PC-3 (cell line): Measurements from ENCODE around the gene IGFBP6. TPM values are rescaled to one million over a fixed set of nuclear protein-coding genes. Genes with fewer than 3 reads are reported as not detected.

Experiments
- ATAC-seq: fragments of 200-7000 bp; cut with Tn5 transposase; 2 replicates; pipeline ENCODE4 v1.9.1; 2020; ENCODE audit warnings: mild to moderate bottlenecking, moderate library complexity
- BruUV-seq: library from RNA; stranded (reverse); fragments of 400-500 nt; replicated peaks from 2 replicates; lab custom pipeline; 2021; lab: Mats Ljungman, UMichigan
- CTCF ChIA-PET: fragments of 300-600 bp; sonication (Branson Sonifier 250); formaldehyde crosslinking; loops from one replicate; lab custom pipeline; 2022; ENCODE audit warnings: antibody characterized with exemption; lab: Charles Lee
- POLR2A ChIA-PET: fragments of 300-600 bp; sonication (Branson Sonifier 250); formaldehyde crosslinking; loops from one replicate; lab custom pipeline; 2022; ENCODE audit warnings: antibody characterized with exemption; ENCODE audit not compliant: unreplicated experiment; lab: Charles Lee
- DNase-seq: peaks from one replicate; pipeline ENCODE4 v3.0.0-alpha.2; 2015
- H2AFZ ChIP-seq: fragments of 300-600 bp; sonication (generic); 2 replicates; pipeline ENCODE4 v1.6.0; 2016; ENCODE audit warnings: antibody characterized with exemption, low read length
- H3F3A ChIP-seq: fragments of 300-600 bp; sonication (generic); one replicate; pipeline ENCODE4 v1.6.0; 2017; ENCODE audit warnings: antibody characterized with exemption, low read length, control low read depth, mild to moderate bottlenecking; ENCODE audit not compliant: unreplicated experiment
- H3K27ac ChIP-seq: fragments of 300-600 bp; sonication (generic); 2 replicates; pipeline ENCODE4 v1.5.1; 2016; ENCODE audit warnings: mild to moderate bottlenecking, low read length
- H3K27me3 ChIP-seq: fragments of 300-600 bp; sonication (generic); 2 replicates; pipeline ENCODE4 v1.6.1; 2016; ENCODE audit warnings: low read length, mixed read lengths
- H3K36me3 ChIP-seq: fragments of 300-600 bp; sonication (generic); 2 replicates; pipeline ENCODE4 v1.6.1; 2016; ENCODE audit warnings: low read depth, mixed run types, low read length, mixed read lengths
- H3K4me1 ChIP-seq: fragments of 300-600 bp; sonication (generic); 2 replicates; pipeline ENCODE4 v1.5.1; 2016; ENCODE audit warnings: low read length; ENCODE audit not compliant: insufficient read depth
- H3K4me2 ChIP-seq: fragments of 300-600 bp; sonication (generic); 2 replicates; pipeline ENCODE4 v1.6.0; 2016; ENCODE audit warnings: low read length
- H3K4me3 ChIP-seq: fragments of 300-600 bp; sonication (generic); 2 replicates; pipeline ENCODE4 v1.5.1; 2016; ENCODE audit warnings: mild to moderate bottlenecking, low read length, mixed read lengths
- H3K79me2 ChIP-seq: fragments of 300-600 bp; sonication (generic); 2 replicates; pipeline ENCODE4 v1.6.1; 2017; ENCODE audit warnings: low read length, mixed read lengths
- H3K9ac ChIP-seq: fragments of 300-600 bp; sonication (generic); 2 replicates; pipeline ENCODE4 v1.6.0; 2016; ENCODE audit warnings: mild to moderate bottlenecking, low read length
- H3K9me2 ChIP-seq: fragments of 300-600 bp; sonication (generic); replicated peaks from 2 replicates; pipeline ENCODE4 v1.6.1; 2016; ENCODE audit warnings: mixed run types, low read length, mixed read lengths
- H3K9me3 ChIP-seq: fragments of 300-600 bp; sonication (generic); 2 replicates; pipeline ENCODE4 v1.6.1; 2016; ENCODE audit warnings: low read length, mixed read lengths
- H4K20me1 ChIP-seq: fragments of 300-600 bp; sonication (generic); 2 replicates; pipeline ENCODE4 v1.6.1; 2016; ENCODE audit warnings: low read length, mixed read lengths
- CTCF ChIP-seq: fragments of 300-600 bp; sonication (generic); conservative IDR thresholded peaks from 2 replicates; pipeline ENCODE4 v1.5.1; 2017; ENCODE audit warnings: antibody characterized with exemption, low read depth, mild to moderate bottlenecking, low read length
- EZH2 ChIP-seq: fragments of 300-600 bp; sonication (generic); IDR thresholded peaks from one replicate; pipeline ENCODE4 v1.6.1; 2017; ENCODE audit warnings: antibody characterized with exemption, mild to moderate bottlenecking, low read length; ENCODE audit not compliant: unreplicated experiment
- EZH2phosphoT487 ChIP-seq: fragments of 300-600 bp; sonication (generic); IDR thresholded peaks from 2 replicates; pipeline ENCODE4 v1.6.1; 2018; ENCODE audit warnings: mild to moderate bottlenecking, antibody characterized with exemption, low read length, borderline replicate concordance
- intact Hi-C: fragments of 100-400 bp; cut with micrococcal nuclease; formaldehyde crosslinking; loops from 2 replicates; pipeline ENCODE4 v1.9.0; 2023
- total RNA-seq: library from RNA; depleted of rRNA; stranded (reverse); fragments of >200 nt; gene quantifications from 2 replicates; pipeline ENCODE4 v1.2.3, GENCODE V29; 2014

Gene IGFBP6
- total RNA-seq, 1 experiment from 2014 or later, result 256 TPM

GRCh38 chr12:53103860-53104305, 6.4 kb downstream of the IGFBP6 start:
- DNase-seq (no peak), ATAC-seq (no peak)
- ChIA-PET CTCF (interaction anchor here (1.7 kb wide), 1 partner anchor 38 kb away, joined by 12 read pairs; no protein-coding TSS in a partner anchor), POLR2A (no interaction called here)
- no peaks in the 10 kb centered on the region for H3K9me3 ChIP-seq
- peaks cover 3% of the 10 kb centered on the region for H3F3A ChIP-seq
- peaks cover 11% of the 10 kb centered on the region for H3K4me1 ChIP-seq
- TF ChIP-seq CTCF (no peak), EZH2phosphoT487 (no peak), EZH2 (no peak)
- no peak overlapping the region for H2AFZ ChIP-seq
- intact Hi-C loops, result no loop called here
- 0 out of 2 replicates have a peak, but pooled peaks cover 3% of the 10 kb centered on the region for H3K36me3 ChIP-seq
- H3K9ac ChIP-seq, result no peak overlapping the region
- H4K20me1 ChIP-seq, result no peaks in the 10 kb centered on the region
- no peak overlapping the region for H3K27ac ChIP-seq
- H3K4me3 ChIP-seq, result no peak overlapping the region
- no peaks in the 10 kb centered on the region for H3K9me2 ChIP-seq
- no peaks in the 10 kb centered on the region for H3K79me2 ChIP-seq
- no peak overlapping the region for H3K4me2 ChIP-seq
- no TSS peak for BruUV-seq
- no peaks in the 10 kb centered on the region for H3K27me3 ChIP-seq

GRCh38 chr12:53105256-53105655, 7.8 kb downstream of the IGFBP6 start:
- no peak overlapping the region for H2AFZ ChIP-seq
- H3K9me3 ChIP-seq, result no peaks in the 10 kb centered on the region
- no peak overlapping the region for H3K4me2 ChIP-seq
- H3K4me1 ChIP-seq, result peaks cover 3% of the 10 kb centered on the region; the same call in 1 of the 2 replicates
- intact Hi-C loops, result no loop called here
- POLR2A ChIA-PET, result no interaction called here
- no peak for DNase-seq
- no peak overlapping the region for H3K9ac ChIP-seq
- peaks cover under 1% of the 10 kb centered on the region for H3F3A ChIP-seq
- 0 out of 2 replicates have a peak, but pooled peaks cover 3% of the 10 kb centered on the region for H3K36me3 ChIP-seq
- no peaks in the 10 kb centered on the region for H3K9me2 ChIP-seq
- H3K27ac ChIP-seq, result no peak overlapping the region
- CTCF ChIA-PET, result no interaction called here
- no peak for ATAC-seq
- H3K27me3 ChIP-seq, result no peaks in the 10 kb centered on the region
- no peak overlapping the region for H3K4me3 ChIP-seq
- TF ChIP-seq EZH2 (no peak), CTCF (no peak), EZH2phosphoT487 (no peak)
- BruUV-seq, result no TSS peak
- H4K20me1 ChIP-seq, result no peaks in the 10 kb centered on the region
- no peaks in the 10 kb centered on the region for H3K79me2 ChIP-seq

GRCh38 chr12:53105712-53106439, 8.4 kb downstream of the IGFBP6 start:
- Histone ChIP-seq H3K27ac (no peak overlapping the region), H3K9ac (no peak overlapping the region), H3F3A (no peaks in the 10 kb centered on the region), H3K9me3 (no peaks in the 10 kb centered on the region), H3K79me2 (no peaks in the 10 kb centered on the region), H4K20me1 (no peaks in the 10 kb centered on the region), H3K4me3 (no peak overlapping the region), H3K4me2 (no peak overlapping the region), H3K27me3 (no peaks in the 10 kb centered on the region), H3K9me2 (no peaks in the 10 kb centered on the region), H3K36me3 (0 out of 2 replicates have a peak, but pooled peaks cover 3% of the 10 kb centered on the region), H3K4me1 (no peaks in the 10 kb centered on the region), H2AFZ (no peak overlapping the region)
- CTCF ChIA-PET, result no interaction called here
- no TSS peak for BruUV-seq
- no peak for DNase-seq
- intact Hi-C loops, result no loop called here
- TF ChIP-seq EZH2phosphoT487, result no peak
- no peak for TF ChIP-seq EZH2
- no peak for TF ChIP-seq CTCF
- no peak for ATAC-seq
- POLR2A ChIA-PET, result no interaction called here
